Measurements from ENCODE around the gene PLXNA4. TPM values are rescaled to one million over a fixed set of nuclear protein-coding genes. Genes with fewer than 3 reads are reported as not detected.

PLXNA4 gene
- total and polyA plus RNA-seq, 2 experiments from 2014 or later = 7.3 to 33.3 TPM

DNA sequence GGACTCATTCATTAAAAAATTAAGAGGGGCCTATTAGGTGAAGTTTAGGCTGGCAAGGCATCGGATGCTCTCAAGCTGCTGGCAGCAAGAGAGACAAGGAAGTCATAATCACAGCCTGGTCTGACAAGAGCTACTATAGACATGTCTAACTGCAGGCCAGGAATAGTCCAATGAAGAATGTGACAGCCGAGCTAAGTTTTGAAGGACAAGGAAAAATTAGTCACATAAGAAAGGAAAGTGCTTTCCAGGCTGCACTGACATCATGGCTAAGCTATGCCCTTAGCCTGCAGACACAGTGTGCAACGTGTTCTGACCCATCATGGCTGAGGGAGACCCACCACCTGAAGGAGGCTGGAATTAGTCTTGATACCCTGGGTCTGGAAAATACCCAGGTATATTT lies 281.1 kb downstream of the PLXNA4 start:
- Histone ChIP-seq H3K27me3 (no peaks in the 10 kb centered on the region), H3K27ac (no peak overlapping the region), H3K4me1 (ENCODE audit: low read depth) (no peaks in the 10 kb centered on the region), H3K36me3 (no peaks in the 10 kb centered on the region), H3K4me3 (no peak overlapping the region), H3K9me3 (ENCODE audit: low read depth) (no peaks in the 10 kb centered on the region)
- TF ChIP-seq, protein P1, sequence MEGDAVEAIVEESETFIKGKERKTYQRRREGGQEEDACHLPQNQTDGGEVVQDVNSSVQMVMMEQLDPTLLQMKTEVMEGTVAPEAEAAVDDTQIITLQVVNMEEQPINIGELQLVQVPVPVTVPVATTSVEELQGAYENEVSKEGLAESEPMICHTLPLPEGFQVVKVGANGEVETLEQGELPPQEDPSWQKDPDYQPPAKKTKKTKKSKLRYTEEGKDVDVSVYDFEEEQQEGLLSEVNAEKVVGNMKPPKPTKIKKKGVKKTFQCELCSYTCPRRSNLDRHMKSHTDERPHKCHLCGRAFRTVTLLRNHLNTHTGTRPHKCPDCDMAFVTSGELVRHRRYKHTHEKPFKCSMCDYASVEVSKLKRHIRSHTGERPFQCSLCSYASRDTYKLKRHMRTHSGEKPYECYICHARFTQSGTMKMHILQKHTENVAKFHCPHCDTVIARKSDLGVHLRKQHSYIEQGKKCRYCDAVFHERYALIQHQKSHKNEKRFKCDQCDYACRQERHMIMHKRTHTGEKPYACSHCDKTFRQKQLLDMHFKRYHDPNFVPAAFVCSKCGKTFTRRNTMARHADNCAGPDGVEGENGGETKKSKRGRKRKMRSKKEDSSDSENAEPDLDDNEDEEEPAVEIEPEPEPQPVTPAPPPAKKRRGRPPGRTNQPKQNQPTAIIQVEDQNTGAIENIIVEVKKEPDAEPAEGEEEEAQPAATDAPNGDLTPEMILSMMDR (IDR thresholded peaks at IDR 0.05; ENCODE audit: low read depth, low read length) = no peak
- DNase-seq (ENCODE audit: low read depth in 1 of 2, low spot score in 1 of 2) = no peak

DNA sequence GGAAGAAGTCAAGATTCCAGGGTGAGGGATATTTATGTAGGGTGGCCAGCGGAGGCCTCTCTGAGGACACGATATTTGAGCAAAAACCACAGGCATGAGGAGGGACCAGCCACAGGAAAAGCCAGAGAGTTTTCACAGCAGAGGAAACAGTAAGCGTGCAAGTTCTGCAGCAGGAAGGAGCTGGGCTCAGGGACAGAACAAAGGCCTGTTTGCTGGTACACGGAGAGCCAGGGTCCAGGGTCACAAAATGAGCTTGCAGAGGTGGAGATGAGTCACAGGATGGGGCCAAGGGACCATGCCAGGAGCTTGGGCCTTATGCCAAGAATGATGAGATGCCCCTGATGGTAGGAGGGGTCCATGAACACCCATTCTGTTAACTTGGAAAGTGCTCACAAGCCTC lies 283.5 kb downstream of the PLXNA4 start:
- no peak overlapping the region for H3K27ac ChIP-seq
- no peaks in the 10 kb centered on the region for H3K27me3 ChIP-seq
- no peaks in the 10 kb centered on the region for H3K9me3 ChIP-seq (ENCODE audit: low read depth)
- H3K4me1 ChIP-seq (ENCODE audit: low read depth) = no peaks in the 10 kb centered on the region
- no peaks in the 10 kb centered on the region for H3K36me3 ChIP-seq
- peak in 1 of 2 donors; percentile 59 for DNase-seq (ENCODE audit: low read depth in 1 of 2, low spot score in 1 of 2)
- TF ChIP-seq, protein P1 (IDR thresholded peaks at IDR 0.05; ENCODE audit: low read depth, low read length) = no peak
- no peak overlapping the region for H3K4me3 ChIP-seq

DNA sequence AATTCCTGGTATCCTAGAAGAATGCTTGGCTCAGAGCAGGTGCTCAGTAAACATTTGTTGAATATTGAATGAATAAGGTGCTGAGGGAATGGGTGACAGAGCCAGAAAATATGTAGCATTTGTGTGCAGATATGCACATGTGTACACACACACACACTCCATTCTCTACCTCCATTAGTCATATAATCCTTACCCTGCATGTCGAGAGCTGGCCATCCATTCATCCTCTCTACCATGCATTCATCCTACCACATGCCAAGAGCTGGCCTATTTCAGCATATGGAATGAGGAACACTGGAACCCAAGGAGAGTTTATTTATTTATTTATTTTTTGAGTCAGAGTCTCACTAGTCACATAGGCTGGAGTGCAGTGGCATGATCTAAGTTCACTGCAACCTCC lies 284.8 kb downstream of the PLXNA4 start:
- TF ChIP-seq, protein P1 (IDR thresholded peaks at IDR 0.05; ENCODE audit: low read depth, low read length) = no peak
- Histone ChIP-seq H3K9me3 (ENCODE audit: low read depth) (no peaks in the 10 kb centered on the region), H3K4me3 (no peak overlapping the region), H3K27me3 (no peaks in the 10 kb centered on the region), H3K27ac (no peak overlapping the region), H3K4me1 (ENCODE audit: low read depth) (no peaks in the 10 kb centered on the region), H3K36me3 (no peaks in the 10 kb centered on the region)
- no peak for DNase-seq (ENCODE audit: low read depth in 1 of 2, low spot score in 1 of 2)

- no peaks in the 10 kb centered on the region for H3K36me3 ChIP-seq
- H3K27me3 ChIP-seq = no peaks in the 10 kb centered on the region
- TF ChIP-seq, protein P1 (IDR thresholded peaks at IDR 0.05; ENCODE audit: low read depth, low read length) = no peak
- no peaks in the 10 kb centered on the region for H3K4me1 ChIP-seq (ENCODE audit: low read depth)
- DNase-seq (ENCODE audit: low read depth in 1 of 2, low spot score in 1 of 2) = no peak
- no peak overlapping the region for H3K4me3 ChIP-seq
- no peak overlapping the region for H3K27ac ChIP-seq
- no peaks in the 10 kb centered on the region for H3K9me3 ChIP-seq (ENCODE audit: low read depth)
Observed at GRCh38 chr7:132290021-132290420, 286.2 kb downstream of the PLXNA4 start.

- no peaks in the 10 kb centered on the region for H3K27me3 ChIP-seq
- DNase-seq (ENCODE audit: low read depth in 1 of 2, low spot score in 1 of 2) = no peak
- H3K4me1 ChIP-seq (ENCODE audit: low read depth) = no peaks in the 10 kb centered on the region
- no peak overlapping the region for H3K4me3 ChIP-seq
- H3K27ac ChIP-seq = no peak overlapping the region
- H3K9me3 ChIP-seq (ENCODE audit: low read depth) = no peaks in the 10 kb centered on the region
- TF ChIP-seq, protein P1 (IDR thresholded peaks at IDR 0.05; ENCODE audit: low read depth, low read length) = no peak
- H3K36me3 ChIP-seq = no peaks in the 10 kb centered on the region
Observed at GRCh38 chr7:132286836-132287235, 289.4 kb downstream of the PLXNA4 start.

GRCh38 chr7:132280335-132280734 lies 295.9 kb downstream of the PLXNA4 start:
- Histone ChIP-seq H3K9me3 (ENCODE audit: low read depth) (no peaks in the 10 kb centered on the region), H3K27me3 (no peaks in the 10 kb centered on the region), H3K4me3 (no peak overlapping the region), H3K36me3 (no peaks in the 10 kb centered on the region), H3K4me1 (ENCODE audit: low read depth) (no peaks in the 10 kb centered on the region), H3K27ac (no peak overlapping the region)
- TF ChIP-seq, protein P1 (IDR thresholded peaks at IDR 0.05; ENCODE audit: low read depth, low read length) = no peak
- no peak for DNase-seq (ENCODE audit: low read depth in 1 of 2, low spot score in 1 of 2)
